NCI-H748 (cell line): Measurements from ENCODE around the gene RANBP17.
"Not testable (repeated sequence)": the region's sequence is repeated elsewhere in the genome, so short reads cannot be mapped to it uniquely, and the experiment has no call there.

Experiments
- DNase-seq: peaks from one replicate; lab custom pipeline; 2025; ENCODE audit not compliant: unreplicated experiment; lab: John Stamatoyannopoulos, UW

RANBP17 gene

DNA sequence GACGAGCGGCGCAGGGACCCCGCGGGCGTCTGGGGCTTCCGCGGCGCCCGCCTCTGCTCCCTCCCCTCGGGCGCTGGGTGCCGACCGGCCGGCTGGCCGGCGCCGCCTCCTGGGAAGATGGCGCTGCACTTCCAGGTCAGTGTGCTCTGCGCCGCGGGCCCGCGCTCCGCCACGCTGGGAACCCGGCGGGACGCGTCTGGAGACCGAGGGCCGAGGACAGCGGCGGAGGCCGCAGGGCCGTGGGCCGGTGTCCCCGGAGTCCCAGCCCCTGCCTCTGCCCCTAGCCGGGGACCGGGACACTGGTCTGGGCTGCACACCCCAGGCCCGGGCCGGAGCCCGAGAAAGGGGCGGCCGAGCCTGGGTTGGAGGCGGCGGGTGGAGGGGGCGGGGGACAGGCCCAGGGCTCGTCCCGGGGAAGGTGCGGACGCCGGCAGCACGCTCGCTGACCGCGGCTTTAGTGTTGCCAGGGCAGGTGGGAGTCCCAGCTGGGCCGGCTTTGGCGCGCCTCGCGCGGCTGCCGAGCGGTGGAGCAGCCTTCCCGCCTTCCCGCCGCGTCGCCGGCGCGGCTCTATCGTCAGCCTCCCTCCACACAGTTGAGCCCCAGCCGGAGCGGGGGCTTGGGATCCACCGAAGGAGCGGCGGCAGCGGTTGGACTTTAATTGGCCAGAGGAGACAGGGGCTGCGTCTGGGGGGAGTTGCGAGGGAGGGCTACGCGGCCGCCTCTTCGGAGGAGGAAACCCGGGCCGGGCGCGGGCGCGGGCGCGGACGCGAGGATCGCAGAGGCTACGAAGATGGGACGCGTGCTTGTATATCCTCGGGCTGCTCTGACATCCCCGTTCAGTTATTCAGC lies at the start of gene RANBP17:
TSS of gene RANBP17 (plus strand) at position 102 of the 850 bp plus-strand sequence.
- peak; percentile 90 for DNase-seq

DNA sequence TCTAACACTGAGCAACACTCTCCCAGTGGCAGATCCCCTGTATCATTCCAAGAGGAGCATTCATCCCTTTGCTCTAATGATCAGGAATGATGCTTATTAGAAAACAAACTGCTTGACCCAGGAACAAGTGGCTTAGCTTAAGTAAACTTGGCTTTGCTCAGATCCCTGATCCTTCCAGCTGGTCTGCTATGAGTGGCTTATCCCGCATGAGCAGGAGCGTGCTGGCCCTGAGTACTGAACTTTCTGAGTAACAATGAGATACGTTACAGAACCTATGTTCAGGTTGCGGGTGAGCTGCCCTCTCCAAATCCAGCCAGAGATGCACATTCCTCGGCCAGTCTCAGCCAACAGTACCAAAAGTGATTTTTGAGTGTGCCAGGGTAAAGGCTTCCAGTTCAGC lies 48.6 kb upstream of the RANBP17 start:
- DNase-seq, result no peak

DNA sequence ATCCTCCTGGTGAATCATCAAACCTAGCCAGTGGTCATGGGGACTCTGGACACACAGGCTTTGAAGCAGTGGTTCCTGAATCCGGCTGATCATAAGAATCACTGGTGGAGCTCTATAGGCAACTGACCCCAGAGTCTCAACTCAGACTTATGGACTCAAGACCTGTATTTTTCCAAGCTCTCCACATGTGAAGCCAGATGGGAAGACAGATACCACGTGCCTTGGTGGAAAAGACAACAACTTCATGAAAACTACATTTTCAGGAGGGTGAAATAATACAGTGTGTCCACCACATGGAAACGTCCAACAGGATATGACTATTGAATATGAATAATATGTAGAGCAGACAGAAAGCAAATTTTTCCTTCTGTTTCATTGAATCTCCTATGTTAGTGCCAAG lies 44.6 kb upstream of the RANBP17 start:
- no peak for DNase-seq

DNA sequence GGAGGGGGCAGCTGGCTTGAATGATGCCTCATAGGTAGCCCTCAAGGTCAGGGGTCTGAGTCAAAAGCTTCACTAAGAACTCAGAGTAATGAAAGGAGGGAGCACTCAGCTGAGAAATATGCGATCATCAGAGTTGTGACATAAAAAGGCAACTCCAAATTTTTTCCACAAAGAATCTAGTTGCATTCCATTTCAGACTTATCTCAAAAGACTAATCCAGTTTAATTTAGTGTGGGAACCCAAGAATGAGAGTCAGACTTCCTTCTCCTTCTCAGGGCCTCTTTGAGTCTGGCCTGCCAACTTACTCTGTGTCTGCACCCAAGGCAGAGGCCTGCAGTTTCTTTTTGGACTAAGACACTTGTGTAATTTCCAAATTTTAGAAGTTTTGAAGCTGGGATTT lies 43.6 kb upstream of the RANBP17 start:
- no peak for DNase-seq

DNA sequence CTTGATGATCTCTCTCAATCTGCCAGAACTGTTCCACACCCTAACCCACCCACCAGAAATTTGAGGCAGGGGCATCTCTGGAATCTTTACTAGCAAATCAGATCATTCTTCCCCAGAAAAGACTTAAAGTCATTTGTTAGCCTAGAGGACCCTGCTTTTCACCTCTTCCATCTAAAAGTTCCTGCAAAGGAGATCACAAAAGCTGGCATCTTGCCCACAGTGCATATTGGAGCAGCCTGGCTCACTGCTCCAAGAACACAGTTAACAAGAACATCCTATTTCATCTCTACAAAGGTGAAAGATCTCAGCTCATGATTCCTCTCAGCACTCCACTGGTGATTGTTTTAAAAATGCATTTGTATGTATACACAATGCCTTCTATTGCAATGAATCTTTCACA lies 42.0 kb upstream of the RANBP17 start:
- DNase-seq, result no peak

DNA sequence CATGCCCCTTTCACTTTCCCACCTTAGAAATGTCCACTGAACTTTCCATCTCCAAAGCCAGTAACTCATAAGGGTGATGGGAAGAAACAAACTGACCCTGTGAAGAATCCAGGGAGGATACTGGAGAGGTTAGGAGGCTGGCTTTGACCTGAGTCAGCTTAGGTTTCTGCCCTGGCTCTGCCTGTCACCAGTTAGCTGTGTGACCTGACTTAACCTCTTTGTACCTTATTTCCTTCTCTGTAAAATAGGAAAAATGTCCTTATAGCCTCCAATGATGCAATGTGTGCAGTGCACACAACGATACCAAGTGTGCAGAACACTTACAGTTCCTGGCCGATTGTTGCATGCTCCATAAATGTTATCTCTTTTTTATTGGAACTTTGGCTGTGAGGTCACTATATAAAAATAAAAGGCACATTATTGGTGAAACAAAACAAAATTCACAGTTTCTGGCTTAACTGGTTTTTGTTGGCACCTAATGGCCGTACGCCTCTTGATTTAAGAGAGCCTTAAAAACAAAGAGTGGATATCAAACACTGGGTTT lies 40.5 kb upstream of the RANBP17 start:
- DNase-seq, result no peak

DNA sequence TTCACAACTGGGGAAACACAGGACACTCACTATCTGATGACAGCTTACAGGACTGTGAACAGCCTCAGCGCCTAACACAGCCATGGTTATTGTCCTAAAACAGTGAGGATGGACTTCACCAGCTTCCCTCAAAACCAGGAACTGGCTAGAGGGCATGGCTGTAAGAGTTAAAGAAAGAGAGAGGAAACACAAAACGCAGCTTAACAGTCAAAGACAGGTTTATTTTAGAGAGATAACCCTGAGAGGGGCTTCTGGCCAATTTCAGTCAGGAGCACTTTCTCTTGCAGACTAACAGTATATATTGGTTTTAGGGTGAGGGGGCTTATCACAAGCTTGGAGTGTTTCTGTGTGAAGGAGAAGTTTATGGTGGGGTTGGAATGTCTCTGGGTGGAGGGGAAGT lies 35.7 kb upstream of the RANBP17 start:
- no peak for DNase-seq

DNA sequence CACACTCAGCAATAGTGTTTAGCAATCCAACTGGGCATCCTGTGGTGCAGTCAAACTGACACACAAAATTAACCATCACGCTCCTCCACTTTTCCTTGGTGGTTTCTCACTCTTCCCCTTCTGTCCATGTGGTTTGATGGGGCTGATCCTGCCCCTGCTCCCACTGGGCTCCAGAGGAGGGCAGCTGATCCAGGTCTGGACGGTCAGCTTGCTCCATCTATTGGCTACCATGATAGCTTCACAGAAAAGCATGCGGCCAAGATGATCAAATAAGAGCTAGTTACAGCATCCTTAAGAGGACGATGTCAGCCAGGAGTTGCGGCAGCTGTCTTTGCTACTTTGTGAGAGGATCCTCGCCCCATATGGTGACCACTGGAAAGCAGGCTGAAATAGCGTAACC lies 29.6 kb upstream of the RANBP17 start:
- DNase-seq, result no peak

DNA sequence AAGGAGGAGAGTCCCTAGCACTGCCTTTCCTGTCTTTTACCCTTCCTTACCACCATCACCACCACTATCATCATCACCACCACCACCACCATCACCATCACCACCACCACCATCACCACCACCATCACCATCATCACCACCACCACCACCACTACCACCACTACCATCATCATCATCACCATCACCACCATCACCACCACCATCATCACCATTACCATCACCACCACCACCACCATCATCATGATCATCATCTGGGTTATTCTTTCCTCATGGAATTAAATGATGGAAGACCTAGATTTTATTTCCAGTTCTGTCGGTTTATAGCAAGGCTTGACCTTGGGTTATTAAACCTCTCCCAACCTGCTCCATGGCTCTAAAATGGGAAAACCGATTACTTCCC lies 27.8 kb upstream of the RANBP17 start:
- not testable (repeated sequence) for DNase-seq

DNA sequence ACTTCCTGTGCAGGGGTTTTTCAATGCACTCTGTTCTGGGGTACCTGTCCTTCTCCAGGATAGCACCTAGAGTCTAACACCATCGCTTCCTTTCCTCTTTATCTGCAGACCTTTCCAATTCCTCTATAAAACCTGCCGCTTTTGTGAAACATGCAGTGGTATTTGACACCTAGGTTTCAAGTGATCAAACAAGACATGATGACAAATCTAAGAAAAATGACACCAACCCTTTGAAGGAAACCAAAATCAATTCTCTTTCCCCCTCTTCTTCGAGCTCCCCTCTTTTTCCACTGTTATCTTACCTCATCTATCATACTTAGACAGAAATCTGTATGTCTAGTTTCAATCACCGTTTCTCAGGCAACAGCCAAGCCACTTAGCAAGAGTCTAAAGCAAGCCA lies 25.6 kb upstream of the RANBP17 start:
- DNase-seq, result no peak

DNA sequence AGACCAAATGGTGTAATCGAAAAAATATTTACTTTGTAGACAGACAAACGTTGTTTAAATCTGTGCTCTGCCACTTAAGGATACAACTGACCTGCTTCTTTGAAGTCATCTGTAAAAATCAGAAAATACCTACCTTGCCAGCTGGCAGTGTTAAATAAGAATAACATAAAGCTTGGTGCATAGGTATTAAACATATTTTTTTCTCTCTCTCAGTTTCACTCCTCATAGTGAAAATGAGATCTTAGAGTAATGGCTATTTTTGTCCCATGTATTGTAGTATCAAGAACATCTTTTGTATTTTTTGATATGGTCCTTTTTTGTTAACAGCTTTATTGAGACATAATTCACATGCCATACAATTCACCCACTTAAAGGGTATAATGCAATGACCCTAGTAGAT lies 17.9 kb upstream of the RANBP17 start:
- no peak for DNase-seq

DNA sequence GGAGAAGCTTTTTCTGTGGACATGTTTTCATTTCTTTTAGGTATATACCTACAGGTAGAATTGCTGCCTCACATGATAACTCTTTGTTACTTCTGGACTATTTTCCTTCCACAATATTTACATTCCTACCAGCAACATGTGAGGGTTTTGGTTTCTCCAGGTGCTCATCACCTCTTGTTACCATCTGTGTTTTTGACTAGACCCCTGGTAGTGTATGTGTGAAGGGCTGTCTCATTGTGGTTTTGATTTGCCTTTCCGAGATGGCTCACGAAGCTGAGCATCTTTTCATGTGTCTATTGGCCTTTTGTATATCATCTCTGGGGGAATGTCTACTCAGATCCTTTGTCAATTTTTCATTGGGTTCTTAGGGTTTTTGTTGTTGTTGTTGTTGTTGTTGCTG lies 17.2 kb upstream of the RANBP17 start:
- no peak for DNase-seq

DNA sequence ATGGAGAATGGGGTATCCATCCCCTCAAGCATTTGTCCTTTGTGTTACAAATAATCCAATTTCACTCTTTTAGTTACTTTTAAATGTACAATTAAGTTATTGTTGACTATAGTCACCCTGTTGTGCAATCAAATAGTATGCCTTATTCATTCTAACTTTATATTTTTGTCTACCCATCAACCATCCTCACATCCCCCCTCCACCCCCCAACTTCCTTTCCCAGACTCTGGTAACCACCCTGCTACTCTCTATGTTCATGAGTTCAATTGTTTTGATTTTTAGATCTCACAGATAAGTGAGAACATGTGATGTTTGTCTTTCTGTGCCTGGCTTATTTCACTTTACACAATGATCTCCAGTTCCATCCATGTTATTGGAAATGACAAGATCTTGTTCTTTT lies 15.4 kb upstream of the RANBP17 start:
- no peak for DNase-seq

DNA sequence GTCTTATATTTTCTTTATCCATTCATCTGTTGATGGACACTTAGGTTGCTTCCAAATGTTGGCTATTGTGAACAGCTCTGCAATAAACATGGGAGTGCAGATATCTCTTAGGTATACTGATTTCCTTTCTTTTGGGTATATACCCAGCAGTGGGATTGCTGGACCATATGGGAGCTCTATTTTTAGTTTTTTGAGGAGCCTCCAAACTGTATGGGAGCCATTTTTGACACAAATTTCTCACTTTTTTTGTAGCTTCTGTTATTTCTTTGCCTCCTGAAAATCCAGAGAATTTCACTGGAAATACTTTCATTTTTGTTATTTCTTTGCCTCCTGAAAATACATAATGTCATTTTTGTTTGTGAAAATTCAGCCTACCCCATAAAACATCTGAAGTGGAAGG lies 15.0 kb upstream of the RANBP17 start:
- no peak for DNase-seq

DNA sequence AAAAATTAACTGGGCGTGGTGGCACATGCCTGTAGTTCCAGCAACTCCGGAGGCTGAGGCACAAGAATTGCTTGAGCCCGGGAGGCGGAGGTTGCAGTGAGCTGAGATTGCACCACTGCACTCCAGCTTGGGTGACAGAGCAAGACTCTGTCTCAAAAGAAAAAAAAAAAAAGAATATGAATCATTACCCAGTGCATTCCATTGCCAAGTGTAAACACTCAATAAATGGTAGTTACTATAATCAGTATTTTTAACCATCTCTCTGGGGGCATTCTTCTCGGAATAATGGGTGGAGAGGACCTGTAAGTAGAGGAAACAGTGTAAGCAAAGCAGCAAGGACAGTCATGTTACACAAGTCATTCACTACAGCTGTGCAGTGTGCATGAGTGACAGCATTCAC lies 13.8 kb upstream of the RANBP17 start:
- no peak for DNase-seq

DNA sequence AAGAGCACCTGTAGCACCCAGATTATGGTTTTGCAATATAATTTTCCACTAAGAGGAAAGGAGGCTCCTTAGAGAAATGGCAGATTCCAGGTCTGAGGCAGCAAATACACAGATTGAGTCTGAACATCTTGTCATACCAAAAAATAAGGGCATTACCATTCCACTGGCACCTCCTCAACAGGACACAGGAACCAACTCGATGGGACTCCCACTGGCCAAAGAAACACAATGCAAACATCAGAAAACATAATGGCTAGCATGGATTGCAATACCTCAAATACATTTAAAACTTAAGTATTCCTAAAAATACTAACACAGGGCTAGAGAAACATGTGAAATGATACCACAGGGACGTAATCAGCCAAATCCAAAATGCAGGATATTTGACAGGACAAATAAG lies 12.4 kb upstream of the RANBP17 start:
- DNase-seq, result no peak

DNA sequence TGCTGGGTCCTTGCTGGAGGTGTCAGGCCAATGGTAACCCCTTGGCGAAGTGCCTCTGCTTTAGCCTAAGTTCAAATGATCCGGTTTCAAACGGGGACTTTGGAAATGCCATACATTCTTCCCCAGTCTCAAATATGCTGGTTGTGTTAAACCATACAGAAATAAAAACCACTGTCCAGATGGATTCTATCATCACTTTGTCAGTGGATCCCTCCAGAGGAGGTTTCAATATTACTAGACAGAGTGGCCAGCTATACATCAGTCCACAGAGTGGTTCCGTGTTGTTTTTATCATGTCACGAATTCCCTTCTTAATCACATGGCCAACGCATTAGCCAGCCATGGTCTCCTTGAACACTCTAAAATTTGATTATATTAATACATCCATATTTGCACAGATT lies 7.3 kb upstream of the RANBP17 start:
- DNase-seq, result no peak

DNA sequence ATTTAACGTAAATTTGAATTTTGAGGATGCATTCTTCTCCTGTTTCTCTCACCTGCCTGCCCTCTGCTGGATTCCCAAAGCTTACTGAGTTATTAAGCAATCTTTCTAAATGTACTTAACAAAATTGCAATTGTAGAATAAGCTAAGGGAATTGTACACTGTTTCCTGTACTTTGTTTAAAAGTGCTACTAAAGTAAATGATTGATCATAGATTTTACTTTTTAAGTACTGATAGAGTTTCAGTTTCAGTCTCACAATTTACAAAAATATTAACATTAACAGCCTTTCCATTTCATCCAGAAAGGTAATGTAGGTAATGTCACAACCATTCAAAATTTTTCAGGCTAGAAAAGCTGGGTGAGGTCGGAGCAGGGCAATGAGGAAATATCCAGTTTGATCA lies 4.8 kb upstream of the RANBP17 start:
- DNase-seq, result no peak

DNA sequence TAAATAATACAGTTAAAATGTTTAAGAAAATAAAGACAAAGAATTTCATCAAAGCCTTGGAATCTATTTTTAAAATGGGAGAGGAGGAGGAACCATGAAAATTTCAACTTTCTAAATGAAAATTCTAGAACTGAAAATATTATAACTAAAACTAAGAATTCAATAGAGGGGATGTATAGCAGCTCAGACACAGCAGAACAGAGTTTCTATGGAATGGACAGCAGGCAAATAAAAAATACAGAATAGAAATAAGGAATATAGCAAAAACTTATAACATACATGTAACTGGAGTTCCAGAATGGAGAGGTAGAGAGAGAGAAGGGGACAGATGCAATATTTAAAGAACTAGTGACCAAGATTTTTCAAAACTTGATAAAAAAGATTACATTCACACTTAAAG lies 1.4 kb upstream of the RANBP17 start:
- DNase-seq, result no peak

DNA sequence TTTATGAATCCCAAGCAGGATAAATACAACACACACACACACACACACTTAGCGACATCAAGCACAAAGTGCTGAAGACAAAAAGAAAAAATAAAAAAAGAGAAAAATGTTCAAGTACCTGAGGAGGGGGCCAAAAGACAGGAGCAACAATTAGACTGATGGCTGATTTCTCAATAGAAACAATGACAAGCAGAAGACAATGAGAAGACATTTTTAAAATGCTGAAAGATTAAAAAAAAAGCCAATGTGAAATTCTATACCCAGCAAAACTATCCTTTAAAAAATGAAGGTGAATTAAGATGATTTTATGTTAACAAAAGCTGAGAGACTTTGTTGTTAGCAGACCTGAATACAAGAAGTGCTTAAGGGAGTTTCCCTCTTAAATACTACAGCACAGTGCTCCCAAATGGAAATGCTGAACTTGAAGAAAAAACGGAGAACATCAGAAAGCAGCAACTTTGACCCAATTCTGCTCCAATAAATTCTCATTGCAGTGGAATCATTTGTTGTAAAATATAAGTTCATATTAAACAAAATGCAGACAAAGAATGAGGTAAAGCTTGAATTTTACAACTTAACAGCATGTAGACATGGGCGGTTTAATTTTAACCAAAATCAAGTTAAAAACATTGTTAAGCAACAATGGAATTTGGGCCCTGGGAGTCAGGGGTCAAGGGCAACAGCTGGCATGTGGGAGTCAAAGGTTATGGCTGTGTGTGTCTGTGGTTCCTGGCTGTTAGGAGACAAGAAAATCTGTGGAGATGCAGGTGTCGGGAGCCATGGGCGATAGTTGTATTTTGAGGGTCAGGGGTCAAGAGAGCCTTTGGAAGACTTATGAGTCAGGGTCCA lies 776 bp upstream of the RANBP17 start:
- no peak for DNase-seq

DNA sequence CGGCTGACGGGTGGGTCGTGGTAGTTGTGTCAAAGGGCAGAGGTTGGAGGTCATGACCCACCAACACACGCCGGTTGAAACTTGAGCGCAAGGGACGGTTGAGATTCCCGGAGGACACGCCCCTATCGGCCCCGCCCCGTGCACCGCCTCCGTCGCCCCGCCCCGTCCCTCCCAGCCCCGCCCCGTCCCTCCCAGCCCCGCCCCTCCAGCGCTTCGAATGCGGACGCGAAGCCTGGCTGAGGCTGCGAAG lies 226 bp upstream of the RANBP17 start:
- DNase-seq, result no peak

DNA sequence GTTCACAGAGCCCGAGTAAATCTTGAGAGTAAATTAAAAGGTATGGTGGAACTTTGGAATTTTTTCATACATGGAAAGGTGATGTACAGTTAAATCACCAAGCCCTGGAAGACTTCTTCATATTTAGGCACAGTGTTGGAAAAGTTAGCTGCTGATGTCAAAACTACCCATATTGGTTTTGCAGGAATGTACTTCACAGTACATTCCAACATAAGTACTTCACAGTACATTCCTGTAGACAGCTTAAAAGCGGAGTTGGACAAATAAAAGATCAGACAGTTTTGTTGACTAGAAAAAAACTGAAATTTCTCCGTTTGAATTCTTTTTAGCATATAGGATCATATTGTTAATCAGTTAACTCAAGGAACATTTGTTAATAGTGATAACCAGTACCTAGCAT lies 1.8 kb downstream of the RANBP17 start:
- no peak for DNase-seq
